DMS79 (cell line): Measurements from ENCODE around the gene WDR77.

ENCODE experiments used
- DNase-seq: peaks from one replicate; lab custom pipeline; 2025; lab: John Stamatoyannopoulos, UW

Gene WDR77

GRCh38 chr1:111469539-111469938, 20.5 kb upstream of the WDR77 start:
- no peak for DNase-seq

DNA sequence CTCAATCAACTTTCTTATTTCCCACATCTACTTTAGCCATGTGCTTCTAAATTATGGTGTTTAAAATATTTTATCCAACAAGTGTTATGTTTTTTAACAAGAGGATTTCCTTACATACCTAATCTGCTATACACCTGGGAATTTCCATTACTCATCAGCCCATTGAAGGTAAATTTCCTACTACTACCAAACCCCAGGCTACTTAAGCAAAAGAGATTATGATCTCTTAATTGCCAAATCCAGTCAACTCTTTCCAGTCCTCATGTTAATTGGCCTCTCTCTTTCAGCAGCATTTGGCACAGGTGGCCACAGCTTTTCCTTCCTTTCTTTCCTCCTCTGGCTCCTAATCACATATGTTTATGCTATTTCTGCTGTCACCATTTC, 19.7 kb upstream of the WDR77 start:
- DNase-seq = no peak

DNA sequence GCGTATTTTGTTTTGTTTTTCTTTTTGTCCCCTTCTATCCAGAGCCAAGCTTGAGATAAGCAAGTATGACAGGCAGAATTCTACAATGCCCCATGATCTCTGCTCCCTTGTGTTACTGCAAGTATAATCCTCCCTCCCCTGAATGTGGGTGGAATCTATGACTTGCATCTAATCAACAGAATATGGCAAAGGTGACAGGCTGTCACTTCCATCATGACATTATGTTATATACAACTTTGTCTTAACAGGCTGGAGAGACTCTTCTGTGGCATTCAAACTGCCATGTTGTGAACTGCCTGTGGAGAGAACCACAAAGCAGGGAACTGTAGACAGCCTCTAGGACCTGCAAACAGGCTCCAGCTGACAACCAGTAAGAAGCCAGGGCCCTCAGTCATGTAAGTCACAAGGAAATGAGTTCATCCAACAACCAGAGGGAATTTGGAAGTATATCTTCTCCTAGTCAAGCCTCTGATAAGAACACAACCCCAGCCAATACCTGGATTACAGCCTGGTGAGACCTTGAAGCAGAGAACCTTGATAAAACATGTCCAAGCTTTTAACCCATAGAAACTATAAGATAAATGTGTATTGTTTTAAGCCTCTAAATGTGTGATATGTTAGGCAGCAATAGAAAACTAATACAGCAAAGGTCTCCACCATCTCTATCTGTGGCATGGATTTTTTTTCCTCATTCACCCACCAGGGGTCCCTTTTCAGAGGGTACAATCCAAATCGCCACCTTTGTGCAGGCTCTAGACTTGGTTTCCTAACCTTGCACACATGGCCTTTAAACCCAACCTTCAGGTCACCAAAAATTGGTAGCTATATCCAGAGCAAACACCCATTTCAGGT, 19.0 kb upstream of the WDR77 start:
- no peak for DNase-seq

GRCh38 chr1:111466480-111466879, 17.4 kb upstream of the WDR77 start:
- no peak for DNase-seq

GRCh38 chr1:111465754-111466153, 16.7 kb upstream of the WDR77 start:
- no peak for DNase-seq

GRCh38 chr1:111463029-111463683, 14.1 kb upstream of the WDR77 start:
- no peak for DNase-seq

GRCh38 chr1:111462370-111463028, 13.4 kb upstream of the WDR77 start:
- no peak for DNase-seq

- DNase-seq = no peak
Observed at GRCh38 chr1:111461765-111462164, 12.7 kb upstream of the WDR77 start.

DNA sequence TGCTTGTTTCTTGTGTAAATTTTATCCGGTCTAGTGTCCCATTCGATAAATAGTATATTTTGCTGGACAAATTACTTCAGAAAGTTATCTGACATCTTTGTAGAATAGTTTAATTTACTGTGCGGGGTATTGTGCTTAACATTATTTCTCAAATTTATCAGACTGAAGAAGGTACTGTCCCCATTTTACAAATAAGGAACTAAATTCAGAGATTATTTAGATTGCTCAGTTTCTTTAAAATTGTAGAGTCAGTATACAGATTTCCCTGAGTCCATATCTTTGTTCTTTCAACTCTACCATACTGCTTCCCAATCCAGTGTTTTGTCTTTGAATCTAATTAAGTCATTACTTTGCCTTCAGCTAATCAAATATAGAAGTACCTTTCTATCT, 6.6 kb upstream of the WDR77 start:
- no peak for DNase-seq

DNA sequence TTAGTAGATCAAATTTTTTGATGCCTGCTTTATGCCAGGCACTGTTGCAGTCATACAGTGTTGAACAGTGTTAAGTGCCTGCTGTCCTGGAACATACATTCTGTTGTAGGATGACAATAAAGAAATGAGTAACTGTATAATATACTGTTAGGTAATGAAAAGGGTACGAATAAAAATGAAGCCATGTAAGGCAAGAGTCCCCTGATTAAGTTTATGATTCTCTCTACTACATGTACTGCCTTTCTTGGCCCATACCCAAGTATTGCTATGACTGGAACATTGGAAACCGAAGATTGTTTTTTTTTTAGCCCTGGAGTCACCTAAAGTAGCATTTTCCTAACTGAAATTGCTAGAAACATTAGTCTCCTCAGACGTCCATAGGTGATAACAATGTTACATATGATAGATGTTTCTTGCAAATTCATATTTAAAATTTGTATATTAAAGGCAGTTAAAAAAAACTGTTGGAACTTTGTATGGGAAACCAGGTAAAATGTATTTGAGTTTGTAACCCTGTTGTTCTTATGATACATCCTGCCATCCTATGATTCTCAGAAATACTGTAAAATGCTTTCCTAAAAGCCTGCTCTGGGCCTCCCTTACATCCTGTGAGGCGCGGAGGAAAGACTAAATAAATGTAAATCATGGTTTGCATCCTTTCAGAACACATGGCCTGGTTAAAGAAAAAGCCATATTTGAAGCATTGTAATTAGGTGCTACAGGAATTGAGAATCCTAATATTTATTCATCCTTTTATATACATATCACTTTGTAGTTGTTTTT, 6.0 kb upstream of the WDR77 start:
- no peak for DNase-seq

DNA sequence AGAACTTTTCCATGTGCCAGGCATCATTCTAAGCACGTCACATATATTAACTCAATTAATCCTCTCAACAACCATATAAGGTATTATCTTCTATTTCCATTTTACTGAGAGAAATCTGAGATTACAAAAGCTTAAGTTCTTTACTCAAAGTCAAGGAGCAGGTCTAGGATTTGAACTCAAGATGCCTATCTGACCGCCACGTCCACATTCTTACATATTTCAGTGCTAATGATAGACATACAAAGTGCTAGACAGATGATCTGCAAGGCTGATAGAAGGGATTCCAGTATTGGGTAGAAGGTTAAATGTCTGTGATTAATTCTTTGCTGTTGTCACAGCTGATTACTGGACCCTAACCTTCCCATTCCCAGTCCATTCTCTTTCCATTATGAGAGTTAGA, 4.7 kb upstream of the WDR77 start:
- no peak for DNase-seq

GRCh38 chr1:111452581-111452980, 3.5 kb upstream of the WDR77 start:
- DNase-seq = no peak

DNA sequence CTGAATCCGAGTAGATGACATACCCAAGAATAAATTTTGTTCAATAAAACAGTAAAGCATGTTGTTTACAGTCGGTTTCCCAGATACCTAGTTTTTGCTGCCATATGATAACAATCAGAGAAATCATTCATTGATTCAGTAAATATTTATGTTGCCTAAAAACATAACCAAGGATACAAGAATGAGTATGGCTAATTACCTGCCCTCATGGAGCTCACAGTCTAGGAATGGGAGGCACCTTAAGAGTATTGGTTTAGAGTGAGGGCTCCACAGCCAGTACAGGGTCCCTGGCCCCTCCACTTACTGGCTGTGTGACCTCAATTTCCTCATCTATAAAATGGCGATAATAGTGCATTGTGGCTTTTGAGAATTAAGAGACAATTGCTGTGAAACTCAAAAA, 1.1 kb upstream of the WDR77 start:
- no peak for DNase-seq

DNA sequence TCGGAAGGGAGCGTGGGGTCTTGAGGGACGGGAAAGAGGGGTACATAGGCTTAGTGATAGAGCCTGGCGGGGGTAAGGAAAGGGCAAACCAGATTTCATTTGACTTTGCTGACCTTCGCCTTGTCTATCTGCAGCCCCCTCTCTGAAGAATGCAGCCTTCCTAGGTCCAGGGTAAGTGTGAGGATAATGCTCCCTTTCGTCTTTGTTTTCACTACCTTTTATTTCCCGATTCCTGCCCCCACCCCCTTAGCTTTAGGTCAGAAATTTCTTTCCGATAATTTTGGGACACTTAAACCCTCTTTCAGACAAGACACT, 604 bp upstream of the WDR77 start:
- DNase-seq = no peak

GRCh38 chr1:111448482-111448917, 556 bp downstream of the WDR77 start:
- DNase-seq = no peak

- DNase-seq = no peak
Observed at GRCh38 chr1:111446967-111447892, 1.8 kb downstream of the WDR77 start.

GRCh38 chr1:111446546-111446945, 2.5 kb downstream of the WDR77 start:
- no peak for DNase-seq

- no peak for DNase-seq
Observed at GRCh38 chr1:111444031-111444430, 5.0 kb downstream of the WDR77 start.

- no peak for DNase-seq
Observed at GRCh38 chr1:111442457-111442856, 6.6 kb downstream of the WDR77 start.

DNA sequence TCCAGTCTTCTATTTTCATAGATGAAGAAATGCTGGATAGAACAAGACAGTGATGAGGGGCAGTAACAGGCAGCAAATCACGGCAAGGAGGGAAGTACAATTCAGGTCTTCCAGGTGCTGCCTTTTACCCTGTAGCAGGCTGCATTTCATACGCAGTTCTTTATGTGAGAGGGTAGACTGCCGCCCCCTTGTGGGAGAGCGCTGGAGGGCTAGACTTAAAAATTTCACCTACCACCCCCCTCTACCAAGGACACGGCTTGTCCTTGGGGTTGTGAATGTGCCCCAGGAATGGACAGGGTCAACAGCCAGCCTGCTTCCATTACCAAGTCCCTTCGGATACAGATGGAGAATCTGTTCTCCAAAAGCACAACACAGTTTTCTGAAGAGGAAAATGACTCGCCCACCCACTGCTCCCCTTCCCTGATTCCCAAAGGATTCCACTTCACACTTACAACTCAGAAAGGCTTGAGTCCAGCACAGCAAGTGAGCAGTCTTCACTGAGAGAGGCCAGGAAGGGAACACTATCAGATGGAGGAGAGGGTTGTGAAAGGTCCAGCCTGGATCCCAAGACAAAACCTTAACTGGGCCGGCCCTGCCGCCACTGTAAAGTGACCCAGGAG, 7.4 kb downstream of the WDR77 start:
- no peak for DNase-seq
